ENCODE data around the gene TP53BP1. TPM values are rescaled to one million over a fixed set of nuclear protein-coding genes. Genes with fewer than 3 reads are reported as not detected.

The TP53BP1 gene
- total and polyA plus RNA-seq, 12 donors: 11.2 to 35.2 (median 29.0) TPM

DNA sequence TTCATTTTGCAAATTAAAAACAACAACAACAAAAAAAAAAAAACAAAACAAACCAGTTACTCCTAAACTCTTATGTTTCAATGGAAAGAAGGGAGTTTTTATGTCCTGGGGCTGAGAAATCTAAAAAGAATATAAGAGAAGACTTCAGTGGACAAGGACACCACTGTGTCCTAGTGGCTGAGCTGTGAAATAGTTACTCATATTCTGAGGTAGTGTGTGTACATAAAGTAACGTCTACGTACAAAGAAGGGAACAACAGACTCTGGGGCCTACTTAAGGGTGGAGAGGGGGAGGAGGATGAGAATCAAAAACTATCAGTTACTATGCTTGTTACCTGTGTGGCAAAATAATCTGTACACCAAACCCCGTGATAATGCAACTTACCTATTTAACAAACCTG, 6.0 kb upstream of the TP53BP1 start:
- no peaks in the 10 kb centered on the region for H3K27me3 ChIP-seq
- no peaks in the 10 kb centered on the region for H3K4me1 ChIP-seq
- TF ChIP-seq, protein P1, sequence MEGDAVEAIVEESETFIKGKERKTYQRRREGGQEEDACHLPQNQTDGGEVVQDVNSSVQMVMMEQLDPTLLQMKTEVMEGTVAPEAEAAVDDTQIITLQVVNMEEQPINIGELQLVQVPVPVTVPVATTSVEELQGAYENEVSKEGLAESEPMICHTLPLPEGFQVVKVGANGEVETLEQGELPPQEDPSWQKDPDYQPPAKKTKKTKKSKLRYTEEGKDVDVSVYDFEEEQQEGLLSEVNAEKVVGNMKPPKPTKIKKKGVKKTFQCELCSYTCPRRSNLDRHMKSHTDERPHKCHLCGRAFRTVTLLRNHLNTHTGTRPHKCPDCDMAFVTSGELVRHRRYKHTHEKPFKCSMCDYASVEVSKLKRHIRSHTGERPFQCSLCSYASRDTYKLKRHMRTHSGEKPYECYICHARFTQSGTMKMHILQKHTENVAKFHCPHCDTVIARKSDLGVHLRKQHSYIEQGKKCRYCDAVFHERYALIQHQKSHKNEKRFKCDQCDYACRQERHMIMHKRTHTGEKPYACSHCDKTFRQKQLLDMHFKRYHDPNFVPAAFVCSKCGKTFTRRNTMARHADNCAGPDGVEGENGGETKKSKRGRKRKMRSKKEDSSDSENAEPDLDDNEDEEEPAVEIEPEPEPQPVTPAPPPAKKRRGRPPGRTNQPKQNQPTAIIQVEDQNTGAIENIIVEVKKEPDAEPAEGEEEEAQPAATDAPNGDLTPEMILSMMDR (IDR thresholded peaks at IDR 0.05): no peak
- no peak overlapping the region for H3K4me3 ChIP-seq
- intact Hi-C loops (cut with DNase I): no loop called here
- 77 to 84% methylated on average over 3 of the region's 3 CpGs for WGBS, 2 donors
- DNase-seq: no peak
- no peaks in the 10 kb centered on the region for H3K9me3 ChIP-seq
- no peaks in the 10 kb centered on the region for H3K36me3 ChIP-seq
- no peak for ATAC-seq
- no peak overlapping the region for H3K27ac ChIP-seq

DNA sequence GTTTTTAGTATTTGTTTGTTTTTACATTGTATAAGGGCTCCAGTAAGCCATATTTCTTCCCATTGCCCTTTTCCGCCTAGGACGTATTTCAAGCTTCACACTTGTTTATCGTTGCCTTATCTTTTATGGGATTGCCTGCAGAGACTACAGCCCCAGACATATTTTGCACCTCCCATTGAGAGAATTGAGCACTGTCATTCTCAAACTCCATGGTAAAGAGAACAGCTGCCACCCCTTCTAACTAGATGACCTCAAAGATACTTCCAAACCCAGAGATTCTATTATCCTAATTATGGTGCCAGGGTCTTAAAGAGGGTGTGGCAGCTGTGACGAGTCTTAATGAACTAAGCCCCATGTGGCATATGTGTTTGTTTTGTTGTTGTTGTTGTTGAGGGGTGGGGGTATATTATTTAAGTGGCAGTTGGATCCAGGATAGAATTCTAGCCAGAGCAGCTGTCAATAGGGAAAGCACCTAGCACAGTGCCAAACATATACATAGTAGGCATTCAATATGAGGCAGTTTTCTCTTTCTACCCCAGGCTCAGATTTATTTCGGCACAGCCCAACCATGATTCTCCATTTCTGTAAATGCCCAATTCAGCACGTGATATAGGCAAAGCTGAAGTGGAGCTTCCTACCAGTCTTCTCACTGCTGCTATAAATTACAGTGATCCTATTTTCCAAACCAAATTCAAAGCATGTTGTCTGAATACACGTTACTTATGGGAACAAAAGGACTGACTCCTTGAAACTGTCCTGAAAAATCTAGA, 932 bp upstream of the TP53BP1 start:
- DNase-seq (no peak), ATAC-seq (no peak)
- Histone ChIP-seq H3K9me3 (no peaks in the 10 kb centered on the region), H3K27me3 (no peaks in the 10 kb centered on the region), H3K27ac (peak overlapping the region in 7 of 10 donors; percentile 30 to 88 (median 84)), H3K4me3 (peak overlapping the region in 8 of 10 donors; percentile 61 to 96 (median 75)), H3K4me1 (peaks cover 0 to 26% (median 19%) of the 10 kb centered on the region in 9 donors), H3K36me3 (peaks cover 0 to 27% (median 3%) of the 10 kb centered on the region in 9 donors)
- intact Hi-C loops (cut with DNase I): loop anchor here in 4 of 10 donors (2.0 to 5.0 kb wide), 2 partner anchors 17 to 298 kb away; partner anchors contain the start of gene SERF2 (in 1 of the 4)
- 64 to 66% methylated on average over 7 of the region's 7 CpGs for WGBS, 2 donors
- TF ChIP-seq, protein P1 (IDR thresholded peaks at IDR 0.05): no peak

DNA sequence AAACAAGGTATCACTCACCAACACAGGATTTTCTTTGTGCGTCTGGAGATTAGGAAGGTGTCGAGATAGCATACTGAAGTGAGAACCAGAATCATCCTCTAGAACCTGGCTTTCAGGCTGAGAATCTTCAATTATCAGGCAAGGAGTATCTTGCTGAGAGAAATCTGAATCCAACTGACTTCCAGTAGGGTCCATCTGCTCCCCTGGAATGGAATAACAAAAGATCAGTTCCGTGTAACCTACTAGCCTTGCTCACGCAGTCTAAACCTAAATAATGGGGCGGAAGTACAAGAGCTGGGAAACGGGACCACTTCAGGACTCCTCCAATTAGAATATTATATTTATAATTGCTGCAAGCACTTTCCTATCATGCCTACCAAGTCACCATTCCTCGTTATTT, 690 bp downstream of the TP53BP1 start:
- intact Hi-C loops (cut with DNase I): loop anchor here in 4 of 10 donors (2.0 to 5.0 kb wide), 2 partner anchors 19 to 300 kb away; partner anchors contain the start of gene SERF2 (in 1 of the 4)
- Histone ChIP-seq H3K36me3 (peaks cover 0 to 43% (median 13%) of the 10 kb centered on the region in 9 donors), H3K4me1 (peaks cover 0 to 27% (median 21%) of the 10 kb centered on the region in 9 donors), H3K27me3 (no peaks in the 10 kb centered on the region), H3K27ac (peak overlapping the region in 9 of 10 donors; percentile 30 to 88 (median 79)), H3K9me3 (no peaks in the 10 kb centered on the region), H3K4me3 (peak overlapping the region; percentile 61 to 96 (median 75))
- TF ChIP-seq, protein P1 (IDR thresholded peaks at IDR 0.05): no peak
- no peak for ATAC-seq
- DNase-seq: no peak
- 6 to 9% methylated on average over 7 of the region's 7 CpGs for WGBS, 2 donors

DNA sequence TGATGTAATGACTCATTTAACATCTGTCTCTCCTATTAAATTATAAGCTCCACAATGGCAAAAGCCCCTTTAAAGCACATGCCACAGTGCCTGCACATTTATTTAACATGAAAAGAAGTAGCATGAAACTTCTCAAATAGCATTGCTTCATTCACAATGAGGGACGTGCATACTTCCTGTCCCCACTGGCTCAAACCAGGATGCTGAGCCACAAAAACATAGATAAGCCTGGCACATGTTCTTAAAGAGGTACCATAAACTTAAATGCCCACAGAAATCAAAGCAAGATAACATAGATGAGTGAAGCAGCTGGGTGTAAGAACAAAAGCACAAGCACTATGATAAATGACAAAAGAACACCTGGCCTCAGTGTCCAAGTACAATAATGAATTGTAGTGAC, 3.8 kb downstream of the TP53BP1 start:
- no peaks in the 10 kb centered on the region for H3K27me3 ChIP-seq
- no peaks in the 10 kb centered on the region for H3K9me3 ChIP-seq
- TF ChIP-seq, protein P1 (IDR thresholded peaks at IDR 0.05): no peak
- WGBS, 2 donors: 0 to 2% methylated on average over 1 of the region's 1 CpG
- H3K27ac ChIP-seq: no peak overlapping the region
- intact Hi-C loops (cut with DNase I): no loop called here
- ATAC-seq: no peak
- H3K36me3 ChIP-seq: peaks cover 0 to 74% (median 17%) of the 10 kb centered on the region in 9 donors
- H3K4me1 ChIP-seq: peaks cover 0 to 31% (median 22%) of the 10 kb centered on the region in 9 donors
- H3K4me3 ChIP-seq: no peak overlapping the region
- no peak for DNase-seq

Measured in heart right ventricle (tissue), 16 donors.